Large intestine (tissue), 3 donors: ENCODE measurements around the gene POLE. TPM values are rescaled to one million over a fixed set of nuclear protein-coding genes. Genes with fewer than 3 reads are reported as not detected.

Experiments used
- DNase-seq, 2 donors: peaks; one replicate each; pipeline versions ENCODE4 v3.0.0 to v3.0.0-alpha.2; 2013
- H3K27ac ChIP-seq: one replicate; pipeline ENCODE4 v1.5.1; 2013; ENCODE audit warnings: low read length
- H3K27me3 ChIP-seq: 2 replicates; pipeline ENCODE4 v1.6.1; 2013; ENCODE audit warnings: low read length; ENCODE audit not compliant: control insufficient read depth, insufficient read depth
- H3K36me3 ChIP-seq: 2 replicates; pipeline ENCODE4 v1.6.1; 2013; ENCODE audit warnings: low read length; ENCODE audit not compliant: control insufficient read depth, insufficient read depth
- H3K4me1 ChIP-seq: one replicate; pipeline ENCODE4 v1.6.1; 2013; ENCODE audit warnings: low read length; ENCODE audit not compliant: control insufficient read depth, insufficient read depth
- H3K4me3 ChIP-seq: one replicate; pipeline ENCODE4 v1.5.1; 2013; ENCODE audit warnings: low read length
- H3K9me3 ChIP-seq: one replicate; pipeline ENCODE4 v1.6.1; 2013; ENCODE audit warnings: mild to moderate bottlenecking, low read depth, low read length, moderate library complexity; ENCODE audit not compliant: control insufficient read depth
- WGBS: methylation state at CpG from one replicate; pipeline ENCODE4 v1.1.5; 2013; ENCODE audit warnings: low lambda C conversion rate; ENCODE audit not compliant: insufficient coverage; 5-methylcytosine and 5-hydroxymethylcytosine counted together
- polyA plus RNA-seq: library from polyadenylated mRNA; unstranded; fragments of 120-200 nt; gene quantifications from one replicate; pipeline ENCODE4 v1.2.1, GENCODE V29; 2013

Gene POLE
- polyA plus RNA-seq, 1 donor: 48.1 TPM

GRCh38 chr12:132665149-132665491 lies 22.0 kb downstream of the POLE start:
- Histone ChIP-seq H3K4me3 (no peak overlapping the region), H3K9me3 (no peaks in the 10 kb centered on the region), H3K27me3 (no peaks in the 10 kb centered on the region), H3K36me3 (peaks cover 88% of the 10 kb centered on the region), H3K27ac (no peak overlapping the region), H3K4me1 (no peaks in the 10 kb centered on the region)
- WGBS: no CpG with 5 or more reads among the region's 13 CpGs
- no peak for DNase-seq

- Histone ChIP-seq H3K4me3 (no peak overlapping the region), H3K4me1 (no peaks in the 10 kb centered on the region)
Measured at GRCh38 chr12:132664206-132665148, 22.7 kb downstream of the POLE start.

GRCh38 chr12:132662901-132663755 lies 24.0 kb downstream of the POLE start:
- H3K36me3 ChIP-seq: peaks cover 91% of the 10 kb centered on the region
- 100% methylated on average over 1 of the region's 29 CpGs for WGBS
- no peak for DNase-seq
- H3K4me1 ChIP-seq: no peaks in the 10 kb centered on the region
- H3K27me3 ChIP-seq: no peaks in the 10 kb centered on the region
- no peaks in the 10 kb centered on the region for H3K9me3 ChIP-seq
- H3K4me3 ChIP-seq: no peak overlapping the region
- H3K27ac ChIP-seq: no peak overlapping the region

More at GRCh38 chr12:132664206-132665148, 22.7 kb downstream of the POLE start:
- no peaks in the 10 kb centered on the region for H3K27me3 ChIP-seq
- no peak for DNase-seq
- H3K9me3 ChIP-seq: no peaks in the 10 kb centered on the region
- H3K27ac ChIP-seq: no peak overlapping the region
- peaks cover 86% of the 10 kb centered on the region for H3K36me3 ChIP-seq
- no CpG with 5 or more reads among the region's 21 CpGs for WGBS

GRCh38 chr12:132661972-132662371 lies 25.2 kb downstream of the POLE start:
- H3K9me3 ChIP-seq: no peaks in the 10 kb centered on the region
- WGBS: no CpG with 5 or more reads among the region's 5 CpGs

GRCh38 chr12:132660996-132661395 lies 26.1 kb downstream of the POLE start:
- Histone ChIP-seq H3K27ac (no peak overlapping the region), H3K36me3 (peaks cover 87% of the 10 kb centered on the region)
- no peak for DNase-seq

More at GRCh38 chr12:132661972-132662371, 25.2 kb downstream of the POLE start:
- H3K27ac ChIP-seq: no peak overlapping the region
- DNase-seq: no peak
- peaks cover 91% of the 10 kb centered on the region for H3K36me3 ChIP-seq
- H3K27me3 ChIP-seq: no peaks in the 10 kb centered on the region
- no peak overlapping the region for H3K4me3 ChIP-seq
- no peaks in the 10 kb centered on the region for H3K4me1 ChIP-seq

GRCh38 chr12:132660052-132660451 lies 27.1 kb downstream of the POLE start:
- H3K36me3 ChIP-seq: peaks cover 80% of the 10 kb centered on the region
- no peaks in the 10 kb centered on the region for H3K4me1 ChIP-seq
- no peak for DNase-seq
- H3K4me3 ChIP-seq: no peak overlapping the region
- H3K27me3 ChIP-seq: no peaks in the 10 kb centered on the region
- no peak overlapping the region for H3K27ac ChIP-seq
- H3K9me3 ChIP-seq: no peaks in the 10 kb centered on the region
- WGBS: 100% methylated on average over 1 of the region's 5 CpGs

More at GRCh38 chr12:132660996-132661395, 26.1 kb downstream of the POLE start:
- no peaks in the 10 kb centered on the region for H3K27me3 ChIP-seq
- no CpG with 5 or more reads among the region's 11 CpGs for WGBS
- no peak overlapping the region for H3K4me3 ChIP-seq
- H3K4me1 ChIP-seq: no peaks in the 10 kb centered on the region
- no peaks in the 10 kb centered on the region for H3K9me3 ChIP-seq

- WGBS: no CpG with 5 or more reads among the region's 16 CpGs
- H3K4me3 ChIP-seq: no peak overlapping the region
- H3K36me3 ChIP-seq: peaks cover 76% of the 10 kb centered on the region
- H3K4me1 ChIP-seq: no peaks in the 10 kb centered on the region
- no peaks in the 10 kb centered on the region for H3K27me3 ChIP-seq
- no peak for DNase-seq
- no peaks in the 10 kb centered on the region for H3K9me3 ChIP-seq
- no peak overlapping the region for H3K27ac ChIP-seq
Measured at GRCh38 chr12:132659146-132659545, 28.0 kb downstream of the POLE start.

GRCh38 chr12:132658149-132658894 lies 28.8 kb downstream of the POLE start:
- DNase-seq: no peak
- Histone ChIP-seq H3K27ac (no peak overlapping the region), H3K9me3 (no peaks in the 10 kb centered on the region), H3K36me3 (peaks cover 73% of the 10 kb centered on the region), H3K4me3 (no peak overlapping the region), H3K27me3 (no peaks in the 10 kb centered on the region), H3K4me1 (no peaks in the 10 kb centered on the region)
- WGBS: 96% methylated on average over 12 of the region's 32 CpGs

- no CpG with 5 or more reads among the region's 12 CpGs for WGBS
- no peak for DNase-seq
- no peak overlapping the region for H3K27ac ChIP-seq
- no peaks in the 10 kb centered on the region for H3K4me1 ChIP-seq
- no peaks in the 10 kb centered on the region for H3K9me3 ChIP-seq
- H3K4me3 ChIP-seq: no peak overlapping the region
- peaks cover 73% of the 10 kb centered on the region for H3K36me3 ChIP-seq
- no peaks in the 10 kb centered on the region for H3K27me3 ChIP-seq
Measured at GRCh38 chr12:132657004-132657727, 30.0 kb downstream of the POLE start.
